ENCODE measurements around the gene LIPT2. TPM values are rescaled to one million over a fixed set of nuclear protein-coding genes. Genes with fewer than 3 reads are reported as not detected.

Gene LIPT2
- total RNA-seq, 4 donors from 2014 or later: 1.2 to 8.4 (median 3.9) TPM

GRCh38 chr11:74449369-74449931 lies 44.1 kb downstream of the LIPT2 start:
- peaks cover 0 to 30% (median 0%) of the 10 kb centered on the region in 3 donors for H3K4me1 ChIP-seq
- TF ChIP-seq POLR2A (IDR thresholded peaks at IDR 0.05): no peak
- peak; percentile 62 to 82 (median 69) for TF ChIP-seq CTCF (IDR thresholded peaks at IDR 0.05)
- H3K9me3 ChIP-seq: no peaks in the 10 kb centered on the region
- no peak for DNase-seq
- intact Hi-C loops (cut with DNase I): loop anchor here (5.0 kb wide), 2 partner anchors 57 to 192 kb away; no protein-coding TSS in a partner anchor
- H3K36me3 ChIP-seq: no peaks in the 10 kb centered on the region
- H3K27me3 ChIP-seq: no peaks in the 10 kb centered on the region
- H3K27ac ChIP-seq: no peak overlapping the region
- H3K4me3 ChIP-seq: no peak overlapping the region
- 38 to 58% methylated on average over 1 to 2 of the region's 2 CpGs for WGBS, 2 donors

- TF ChIP-seq CTCF (IDR thresholded peaks at IDR 0.05) (no peak), POLR2A (IDR thresholded peaks at IDR 0.05) (no peak)
- DNase-seq: no peak
- no peak overlapping the region for H3K4me3 ChIP-seq
- peaks cover 0 to 40% (median 9%) of the 10 kb centered on the region in 3 donors for H3K4me1 ChIP-seq
- H3K27ac ChIP-seq: no peak overlapping the region
- intact Hi-C loops (cut with DNase I): loop anchor here (5.0 kb wide), 2 partner anchors 55 to 190 kb away; no protein-coding TSS in a partner anchor
- no peaks in the 10 kb centered on the region for H3K36me3 ChIP-seq
- H3K9me3 ChIP-seq: no peaks in the 10 kb centered on the region
- H3K27me3 ChIP-seq: no peaks in the 10 kb centered on the region
Observed at GRCh38 chr11:74447720-74448119, 45.8 kb downstream of the LIPT2 start.

- Histone ChIP-seq H3K9me3 (no peaks in the 10 kb centered on the region), H3K36me3 (no peaks in the 10 kb centered on the region), H3K27ac (no peak overlapping the region), H3K4me3 (no peak overlapping the region), H3K4me1 (peaks cover 0 to 47% (median 10%) of the 10 kb centered on the region in 3 donors), H3K27me3 (no peaks in the 10 kb centered on the region)
- WGBS, 2 donors: 50 to 88% methylated on average over 1 of the region's 1 CpG
- no peak for DNase-seq
- TF ChIP-seq CTCF (IDR thresholded peaks at IDR 0.05) (no peak), POLR2A (IDR thresholded peaks at IDR 0.05) (no peak)
- intact Hi-C loops (cut with DNase I): loop anchor here (5.0 kb wide), 2 partner anchors 54 to 189 kb away; no protein-coding TSS in a partner anchor
Observed at GRCh38 chr11:74446532-74446938, 47.0 kb downstream of the LIPT2 start.

GRCh38 chr11:74444173-74444826 lies 49.2 kb downstream of the LIPT2 start:
- no peak for DNase-seq
- H3K27ac ChIP-seq: no peak overlapping the region
- TF ChIP-seq POLR2A (IDR thresholded peaks at IDR 0.05) (no peak), CTCF (IDR thresholded peaks at IDR 0.05) (no peak)
- WGBS, 2 donors: 39 to 69% methylated on average over 7 to 9 of the region's 9 CpGs
- H3K36me3 ChIP-seq: no peaks in the 10 kb centered on the region
- no peaks in the 10 kb centered on the region for H3K9me3 ChIP-seq
- intact Hi-C loops (cut with DNase I): no loop called here
- peaks cover 0 to 42% (median 10%) of the 10 kb centered on the region in 3 donors for H3K4me1 ChIP-seq
- H3K27me3 ChIP-seq: no peaks in the 10 kb centered on the region
- no peak overlapping the region for H3K4me3 ChIP-seq

GRCh38 chr11:74443071-74443864 lies 50.3 kb downstream of the LIPT2 start:
- no peak for DNase-seq
- H3K27ac ChIP-seq: no peak overlapping the region
- no peaks in the 10 kb centered on the region for H3K27me3 ChIP-seq
- H3K4me1 ChIP-seq: peaks cover 0 to 45% (median 10%) of the 10 kb centered on the region in 3 donors
- H3K4me3 ChIP-seq: no peak overlapping the region
- TF ChIP-seq POLR2A (IDR thresholded peaks at IDR 0.05) (no peak), CTCF (IDR thresholded peaks at IDR 0.05) (peak in 4 of 6 experiments; percentile 33 to 49 (median 43))
- intact Hi-C loops (cut with DNase I): no loop called here
- WGBS, 2 donors: 39 to 40% methylated on average over 8 of the region's 8 CpGs
- H3K9me3 ChIP-seq: no peaks in the 10 kb centered on the region
- H3K36me3 ChIP-seq: no peaks in the 10 kb centered on the region
